Epithelial cell of proximal tubule (primary cell): ENCODE data around the gene UIMC1. TPM values are rescaled to one million over a fixed set of nuclear protein-coding genes. Genes with fewer than 3 reads are reported as not detected.
A peak's percentile ranks its signal among the peaks of the same experiment; 100 is the strongest.
"Not testable (repeated sequence)": the region's sequence is repeated elsewhere in the genome, so short reads cannot be mapped to it uniquely, and the experiment has no call there.

Experiments
- DNase-seq: peaks from one replicate; pipeline ENCODE4 v3.0.0-alpha.2; 2011; ENCODE audit warnings: low read depth
- H3K4me3 ChIP-seq: 2 replicates; pipeline ENCODE4 v1.5.1; 2011; ENCODE audit warnings: low read depth, mild to moderate bottlenecking, low read length
- CTCF ChIP-seq: conservative IDR thresholded peaks from 2 replicates; pipeline ENCODE4 v1.5.1; 2012; ENCODE audit warnings: low read depth, mild to moderate bottlenecking, low read length
- total RNA-seq: library from RNA; depleted of rRNA; stranded (reverse); fragments of >200 nt; gene quantifications from 2 replicates; pipeline ENCODE4 v1.2.3, GENCODE V29; 2015

The UIMC1 gene
- total RNA-seq, 1 donor from 2014 or later: 15.6 TPM

DNA sequence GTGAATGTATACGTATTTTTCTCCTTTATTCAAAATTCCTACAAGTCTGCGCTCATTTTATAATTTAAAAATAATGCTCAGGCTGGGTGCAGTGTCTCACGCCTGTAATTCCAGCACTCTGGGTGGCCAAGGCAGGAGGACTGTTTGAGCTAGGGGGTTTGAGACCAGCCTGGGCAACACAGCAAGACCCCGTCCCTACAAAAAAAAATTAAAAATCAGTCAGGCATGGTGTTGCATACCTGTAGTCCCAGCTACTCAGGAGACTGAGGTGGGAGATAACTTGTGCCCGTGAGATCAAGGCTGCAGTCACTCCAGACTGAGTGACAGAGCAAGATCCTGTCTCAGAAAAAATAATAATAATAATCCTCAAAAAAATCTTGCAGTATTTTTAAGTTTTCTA lies 7.8 kb downstream of the UIMC1 start:
- DNase-seq: no peak
- H3K4me3 ChIP-seq: no peak overlapping the region
- no peak for TF ChIP-seq CTCF

- H3K4me3 ChIP-seq: no peak overlapping the region
- no peak for DNase-seq
- no peak for TF ChIP-seq CTCF
These were observed 9.8 kb downstream of the UIMC1 start for GRCh38 chr5:176996780-176997179.

GRCh38 chr5:176995896-176996767 lies 10.4 kb downstream of the UIMC1 start:
- DNase-seq: no peak
- no peak overlapping the region for H3K4me3 ChIP-seq
- TF ChIP-seq CTCF: no peak

DNA sequence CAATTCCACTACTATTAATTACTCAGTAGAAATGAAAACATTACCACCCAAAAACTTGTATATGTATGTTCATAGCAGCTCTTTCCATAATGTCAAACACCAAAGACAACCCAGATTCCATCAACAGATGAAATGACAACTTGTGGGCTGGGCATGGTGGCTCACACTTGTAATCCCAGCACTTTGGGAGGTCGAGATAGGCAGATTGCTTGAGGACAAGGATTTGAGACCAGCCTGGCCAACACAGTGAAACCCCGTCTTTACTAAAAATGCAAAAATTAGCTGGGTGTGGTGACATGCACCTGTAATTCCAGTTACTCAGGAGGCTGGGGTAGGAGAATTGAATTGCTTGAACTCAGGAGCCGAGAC lies 11.5 kb downstream of the UIMC1 start:
- TF ChIP-seq CTCF: no peak
- DNase-seq: no peak

GRCh38 chr5:176994460-176995121 lies 12.0 kb downstream of the UIMC1 start:
- DNase-seq: peak; percentile 53
- H3K4me3 ChIP-seq: no peak overlapping the region
- TF ChIP-seq CTCF: no peak

More for the DNA sequence above, 11.5 kb downstream of the UIMC1 start:
- no peak overlapping the region for H3K4me3 ChIP-seq

DNA sequence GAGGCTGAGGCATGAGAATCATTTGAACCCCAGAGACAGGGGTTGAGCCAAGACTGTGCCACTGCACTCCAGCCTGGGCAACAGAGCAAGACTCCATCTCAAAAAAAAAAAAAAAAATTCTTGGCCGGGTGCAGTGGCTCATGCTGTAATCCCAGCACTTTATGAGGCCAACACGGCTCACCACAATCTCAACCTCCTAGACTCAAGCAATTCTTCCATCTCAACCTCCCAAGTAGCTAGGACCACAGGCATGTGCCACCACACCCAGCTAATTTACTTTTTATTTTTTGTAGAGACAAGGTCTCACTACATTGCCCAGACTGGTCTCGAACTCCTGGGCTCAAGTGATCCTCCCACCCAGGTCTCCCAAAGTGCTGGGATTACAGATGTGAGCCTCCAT lies 13.5 kb downstream of the UIMC1 start:
- not testable (repeated sequence) for DNase-seq, H3K4me3 ChIP-seq

DNA sequence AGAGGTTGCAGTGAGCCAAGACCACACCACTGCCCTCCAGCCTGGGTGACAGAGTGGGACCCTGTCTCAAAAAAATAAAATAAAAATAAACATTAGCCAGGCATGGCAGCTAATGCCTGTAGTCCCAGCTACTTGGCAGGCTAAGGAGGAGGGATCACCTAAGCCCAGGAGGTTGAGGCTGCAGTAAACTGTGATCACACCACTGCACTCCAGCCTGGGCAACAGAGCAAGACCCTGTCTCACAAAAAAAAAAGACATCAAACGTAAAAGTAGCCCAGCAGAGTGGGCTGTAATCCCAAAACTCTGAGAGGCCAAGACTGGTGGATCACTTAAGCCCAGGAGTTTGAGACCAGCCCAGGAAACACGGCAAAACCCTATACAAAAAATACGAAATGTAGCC lies 19.0 kb downstream of the UIMC1 start:
- DNase-seq: no peak
- no peak for TF ChIP-seq CTCF
- H3K4me3 ChIP-seq: no peak overlapping the region
